Kidney epithelial cell (primary cell): ENCODE results near the gene ITPKC. TPM values are rescaled to one million over a fixed set of nuclear protein-coding genes. Genes with fewer than 3 reads are reported as not detected.

Source experiments
- DNase-seq: peaks from one replicate; pipeline ENCODE4 v3.0.0-alpha.2; 2010; ENCODE audit warnings: low read depth
- H3K27me3 ChIP-seq: 2 replicates; pipeline ENCODE4 v1.6.0; 2011; ENCODE audit warnings: low read length; ENCODE audit not compliant: control insufficient read depth, insufficient read depth
- H3K36me3 ChIP-seq: 2 replicates; pipeline ENCODE4 v1.5.1; 2011; ENCODE audit warnings: low read length; ENCODE audit not compliant: control insufficient read depth, insufficient read depth
- H3K4me3 ChIP-seq: 2 replicates; pipeline ENCODE4 v1.5.1; 2011; ENCODE audit warnings: low read depth, mild to moderate bottlenecking, control low read depth, low read length
- CTCF ChIP-seq: IDR thresholded peaks from 2 replicates; pipeline ENCODE4 v1.5.1; 2011; ENCODE audit warnings: mild to moderate bottlenecking, moderate library complexity, low read length, control low read depth, inconsistent platforms; ENCODE audit not compliant: insufficient read depth, poor library complexity, severe bottlenecking
- total RNA-seq: library from RNA; depleted of rRNA; stranded (reverse); fragments of >200 nt; gene quantifications from 2 replicates; pipeline ENCODE4 v1.2.3, GENCODE V29; 2015

Gene ITPKC
- total RNA-seq, 1 donor from 2014 or later: 25.8 TPM

DNA sequence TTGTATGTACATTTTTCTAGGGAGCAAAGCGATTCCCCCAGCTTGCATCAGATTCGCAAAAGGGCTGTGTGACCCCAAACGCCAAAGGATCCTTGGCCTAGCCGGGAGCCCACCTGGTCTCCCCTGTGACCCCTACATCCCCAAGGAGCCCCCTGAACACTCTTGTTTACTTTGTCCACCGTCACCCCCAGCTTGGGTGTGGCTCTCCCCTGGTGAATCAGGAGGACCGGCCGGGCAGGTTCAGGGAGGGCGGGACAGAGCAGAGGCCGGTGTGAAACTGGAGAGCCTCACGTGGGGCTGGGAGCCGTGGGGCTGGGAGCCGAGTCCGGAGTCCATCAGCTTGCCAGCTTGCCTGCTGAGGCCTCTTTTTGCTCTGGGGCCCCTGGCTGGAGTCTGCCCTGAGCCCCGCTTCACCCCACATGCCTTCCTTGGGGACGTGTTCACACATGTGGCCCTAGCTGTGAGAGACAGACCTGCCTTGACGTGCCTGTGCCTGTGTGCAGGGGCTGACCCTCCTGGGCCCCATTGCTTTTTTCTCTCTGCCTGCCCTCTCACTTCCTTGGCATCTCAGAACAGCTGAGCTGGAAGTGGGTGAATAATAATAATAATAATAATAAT is 2.0 kb downstream of the ITPKC start:
- Histone ChIP-seq H3K27me3 (no peaks in the 10 kb centered on the region), H3K4me3 (peak overlapping the region; percentile 61), H3K36me3 (no peaks in the 10 kb centered on the region)
- DNase-seq: no peak
- no peak for TF ChIP-seq CTCF

- no peaks in the 10 kb centered on the region for H3K36me3 ChIP-seq
- peak overlapping the region; percentile 61 for H3K4me3 ChIP-seq
- DNase-seq: no peak
- no peaks in the 10 kb centered on the region for H3K27me3 ChIP-seq
- TF ChIP-seq CTCF: no peak
These were observed 2.5 kb downstream of the ITPKC start for GRCh38 chr19:40719414-40719894.

DNA sequence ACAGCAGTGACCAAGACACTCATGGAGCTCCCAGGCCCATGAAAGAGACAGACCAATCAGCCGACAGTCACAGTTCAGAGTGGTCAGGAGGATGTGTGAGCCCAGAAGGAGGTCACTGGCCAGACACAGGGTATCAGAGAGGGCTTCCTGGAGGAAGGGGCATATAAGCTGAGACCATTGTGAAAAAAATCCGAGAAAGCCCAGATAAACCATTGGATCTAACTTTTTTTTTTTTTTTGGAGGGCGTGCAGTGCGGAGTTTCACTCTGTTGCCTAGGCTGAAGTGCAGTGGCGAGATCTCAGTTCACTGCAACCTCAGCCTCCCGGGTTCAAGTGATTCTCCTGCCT is 4.2 kb downstream of the ITPKC start:
- no peak for DNase-seq
- H3K27me3 ChIP-seq: no peaks in the 10 kb centered on the region
- H3K4me3 ChIP-seq: no peak overlapping the region
- no peaks in the 10 kb centered on the region for H3K36me3 ChIP-seq
- TF ChIP-seq CTCF: no peak

- Histone ChIP-seq H3K4me3 (no peak overlapping the region), H3K36me3 (no peaks in the 10 kb centered on the region), H3K27me3 (no peaks in the 10 kb centered on the region)
- no peak for DNase-seq
- no peak for TF ChIP-seq CTCF
These were observed 5.2 kb downstream of the ITPKC start for GRCh38 chr19:40721936-40722661.

DNA sequence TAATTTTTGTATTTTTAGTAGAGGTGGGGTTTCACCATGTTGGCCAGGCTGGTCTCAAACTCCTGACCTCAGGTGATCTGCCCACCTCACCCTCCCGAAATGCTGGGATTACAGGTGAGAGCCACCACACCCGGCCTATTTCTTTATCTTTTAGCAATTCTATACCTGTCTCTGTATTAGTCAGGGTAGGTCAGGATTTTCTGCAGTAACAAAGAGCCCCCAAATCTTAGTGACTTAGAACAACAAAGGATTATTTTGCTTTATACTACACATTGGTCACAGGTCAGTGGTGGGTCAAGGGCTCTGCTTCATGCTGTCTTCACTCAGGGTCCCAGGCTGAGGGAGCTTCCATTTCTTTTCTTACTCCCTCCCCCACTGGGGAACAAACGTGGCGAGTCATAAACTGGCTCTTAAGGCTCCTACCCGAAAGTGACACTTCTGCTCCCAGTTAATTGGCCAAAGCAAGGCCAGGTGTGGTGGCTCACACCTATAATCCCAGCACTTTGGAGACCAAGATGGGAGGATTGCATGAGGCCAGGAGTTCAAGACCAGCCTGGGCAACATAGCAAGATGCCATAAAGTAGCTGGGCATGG is 6.8 kb downstream of the ITPKC start:
- no peak for DNase-seq
- Histone ChIP-seq H3K4me3 (no peak overlapping the region), H3K36me3 (no peaks in the 10 kb centered on the region), H3K27me3 (no peaks in the 10 kb centered on the region)
- TF ChIP-seq CTCF: no peak
